GM11168 (cell line): Measurements from ENCODE around the gene IRS2.

ENCODE experiments used
- in situ Hi-C: fragments of 300-500 bp; cut with MboI; formaldehyde crosslinking; loops from one replicate; pipeline ENCODE4 v1.12.0; 2022; ENCODE audit warnings: low sequenced_read_pairs; ENCODE audit not compliant: unreplicated experiment

The IRS2 gene

DNA sequence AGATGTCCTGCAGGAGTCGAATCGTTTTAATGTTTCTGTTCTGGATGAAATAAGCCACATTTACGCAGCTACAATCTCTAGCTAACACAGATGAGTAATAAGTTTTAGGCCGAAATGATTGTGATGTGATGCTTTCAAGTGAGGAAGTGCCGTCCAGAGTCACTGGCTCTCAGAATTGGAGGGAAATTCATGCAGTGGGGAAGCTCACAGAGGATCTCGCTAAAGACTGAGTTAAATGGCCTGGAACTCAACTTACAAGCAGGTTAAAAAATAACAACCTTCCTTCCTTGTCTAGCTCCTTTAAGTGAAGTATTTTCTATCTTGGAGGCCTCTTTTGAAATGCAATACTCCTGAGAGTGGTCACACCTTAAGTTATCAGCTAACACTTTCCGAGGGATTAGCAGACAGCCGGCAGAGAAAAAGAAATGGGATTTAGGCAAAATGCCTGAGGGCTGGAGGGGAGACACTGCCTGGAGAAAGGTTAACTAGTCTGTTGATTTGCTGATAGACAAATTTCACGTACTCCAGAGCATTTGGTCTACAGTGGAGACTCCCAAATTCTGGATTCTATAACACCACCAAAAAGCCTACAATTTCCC is 74.2 kb downstream of the IRS2 start:
- in situ Hi-C loops = no loop called here

DNA sequence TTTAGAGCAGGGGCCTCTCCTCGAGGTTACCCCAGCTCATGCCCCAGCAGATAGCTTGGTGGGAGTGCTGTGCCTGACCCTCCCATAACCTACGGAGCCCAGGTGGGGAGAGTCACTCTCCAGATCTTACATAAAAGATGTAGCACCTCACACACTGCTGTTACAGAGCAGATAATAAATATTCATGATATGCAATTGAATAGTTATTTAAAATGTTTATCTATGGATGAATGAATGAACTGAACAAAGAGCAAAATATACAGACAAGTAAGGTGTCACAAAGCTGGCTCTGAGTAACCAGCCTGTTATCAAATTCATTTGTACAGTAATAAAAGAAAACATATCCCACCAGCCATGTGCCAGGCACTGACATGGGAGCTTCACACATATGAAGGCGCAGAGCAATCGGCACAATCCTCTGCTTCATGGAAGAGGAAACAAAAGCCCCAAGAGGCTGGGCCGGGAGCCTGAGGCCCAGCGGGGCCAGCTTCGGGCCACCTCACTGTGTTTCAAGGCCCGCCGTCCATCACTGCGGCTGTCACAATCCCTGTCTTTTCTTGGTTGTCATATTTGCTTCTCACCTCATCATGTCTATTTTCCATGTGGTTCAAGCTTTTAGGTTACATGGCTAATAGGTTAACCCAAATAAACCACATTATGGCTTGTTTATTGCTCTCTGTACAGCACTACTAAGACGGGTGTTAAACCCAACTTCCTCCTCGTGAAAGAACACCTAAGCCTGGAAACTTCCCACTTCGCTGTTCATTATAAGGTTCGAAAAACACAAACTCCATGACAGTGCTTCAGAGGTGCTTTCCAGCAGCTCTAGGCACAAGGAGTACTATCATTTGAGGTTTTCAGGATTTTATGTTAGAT is 78.4 kb downstream of the IRS2 start:
- in situ Hi-C loops = no loop called here

DNA sequence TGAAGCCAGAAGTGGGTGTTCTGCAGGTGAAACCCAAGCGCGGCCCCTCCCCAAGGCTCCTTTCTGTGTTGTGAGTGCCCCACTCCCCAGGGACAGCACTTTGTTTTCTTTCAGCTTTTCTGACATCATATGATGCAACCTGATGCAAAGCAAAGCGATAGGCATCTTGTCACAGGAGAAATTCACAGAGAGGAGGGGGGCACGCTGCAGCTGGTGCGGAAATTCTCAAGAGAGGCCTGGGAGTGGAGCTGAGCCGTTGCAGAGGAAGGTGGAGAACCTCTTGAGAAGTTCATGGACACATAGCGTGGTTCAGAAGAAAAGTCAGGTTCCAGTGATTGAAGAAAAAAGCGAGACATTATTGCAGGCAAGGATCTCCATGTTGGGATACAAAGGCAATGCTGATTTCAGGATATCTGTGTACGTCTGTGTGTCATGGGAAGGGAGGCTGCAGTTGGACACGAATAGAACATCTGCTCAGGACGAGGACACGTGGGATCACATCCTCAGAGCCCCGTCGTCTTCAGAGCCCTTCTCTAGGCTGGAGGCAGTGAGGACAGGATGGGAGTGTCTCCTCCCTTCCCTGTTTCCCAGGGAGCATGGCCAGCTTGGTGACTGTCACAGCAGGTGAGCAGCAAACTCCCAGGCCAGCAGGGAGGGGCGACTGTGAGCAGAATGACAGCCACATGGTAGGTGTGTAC is 79.2 kb downstream of the IRS2 start:
- in situ Hi-C loops = no loop called here

DNA sequence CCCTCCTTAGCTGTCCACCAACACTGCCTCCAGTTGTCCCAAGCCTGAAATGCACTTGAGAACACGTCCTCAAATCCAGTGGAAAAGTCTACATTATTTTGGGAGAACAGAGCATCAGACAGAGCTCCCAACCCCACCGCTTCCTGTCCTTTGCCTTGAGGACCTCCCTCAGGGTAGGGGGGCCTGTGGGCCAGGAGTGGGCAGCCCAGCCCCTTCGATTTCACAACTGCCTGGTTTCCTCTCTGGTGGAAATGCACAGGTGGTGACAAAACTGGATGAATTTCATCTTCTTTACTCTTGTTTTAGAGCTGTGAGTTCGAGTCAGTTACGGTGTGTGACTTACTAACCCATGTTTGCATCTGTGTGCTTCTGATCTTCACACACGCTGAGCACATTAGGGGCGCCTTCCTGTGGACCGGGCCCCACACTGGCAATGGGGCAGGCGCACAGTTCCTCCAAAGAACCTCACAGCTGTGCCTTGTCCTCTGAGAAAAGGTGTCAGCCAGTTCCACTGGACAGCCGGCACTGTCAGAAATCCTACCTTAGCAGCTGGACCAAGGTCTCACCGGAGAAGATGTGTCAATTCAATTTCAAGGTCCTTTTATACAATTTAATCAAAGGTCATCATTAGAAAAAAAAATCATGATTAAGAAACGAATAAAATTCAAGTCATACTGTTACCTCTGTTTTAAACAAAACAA is 80.2 kb downstream of the IRS2 start:
- in situ Hi-C loops = no loop called here

DNA sequence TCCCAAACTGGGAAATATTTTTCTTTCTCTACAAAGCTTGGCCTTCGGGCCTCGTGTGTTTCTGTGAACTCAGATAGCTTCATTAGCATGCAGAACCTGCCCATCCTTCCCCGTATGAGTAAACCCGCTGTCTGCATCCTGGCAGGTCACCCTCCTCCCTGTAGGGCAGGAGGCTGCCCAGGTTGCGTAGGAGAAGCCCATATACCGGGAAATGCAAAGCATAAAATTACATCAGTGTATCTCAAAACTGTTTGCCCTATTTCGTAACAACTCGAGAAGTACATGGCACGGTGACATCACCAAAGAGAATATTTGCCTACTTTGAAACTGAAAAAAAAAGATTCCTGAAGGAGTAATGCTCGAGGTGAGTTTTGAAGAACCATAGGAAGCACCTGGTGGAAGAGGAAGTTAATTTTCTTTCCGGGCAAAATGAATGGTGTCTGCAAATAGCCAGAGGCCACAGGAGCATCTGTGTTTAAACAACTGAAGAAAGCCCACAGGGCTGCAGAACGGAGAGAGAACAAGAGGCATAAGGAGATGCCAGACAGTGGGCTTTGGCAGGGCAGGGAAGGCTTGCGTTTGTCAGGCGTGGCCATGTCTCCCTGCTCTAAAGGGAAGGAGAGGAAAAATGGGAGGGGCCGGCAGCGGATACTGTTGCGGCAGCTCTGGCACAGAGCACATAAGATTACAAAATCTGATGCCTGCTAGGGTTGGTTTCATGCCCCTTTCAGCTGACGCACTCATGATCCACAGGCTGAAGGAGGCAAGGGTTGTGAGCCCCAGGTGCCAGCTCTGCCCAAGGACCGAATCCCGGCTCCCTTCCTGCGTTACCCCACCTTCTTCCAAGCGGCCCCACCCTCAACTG is 81.4 kb downstream of the IRS2 start:
- in situ Hi-C loops = no loop called here

DNA sequence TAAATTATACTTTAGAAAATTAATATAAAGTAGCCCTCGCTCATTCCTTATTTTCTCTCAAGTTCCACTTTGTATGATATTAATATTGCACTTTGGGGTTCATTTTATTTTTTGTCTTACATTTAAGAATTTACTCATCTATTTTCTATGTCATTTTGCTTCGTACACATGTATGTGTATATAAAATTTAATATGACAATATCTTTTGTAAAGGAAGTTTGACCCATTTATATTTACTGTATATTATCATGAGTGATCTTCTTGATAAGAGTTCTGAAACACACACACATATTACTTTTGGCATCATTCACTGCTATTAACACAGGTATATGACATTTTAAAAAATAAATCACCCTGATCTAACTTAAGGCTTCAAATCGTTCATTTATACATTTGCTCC is 83.1 kb downstream of the IRS2 start:
- in situ Hi-C loops = no loop called here
